Keratinocyte (primary cell): ENCODE measurements around the gene ZSWIM3.

Experiments used
- CTCF ChIP-seq, 3 experiments: IDR thresholded peaks in 1 of 3; conservative IDR thresholded peaks in 1 of 3; optimal IDR thresholded peaks in 1 of 3; 2 replicates in 2 of 3; 3 replicates in 1 of 3; pipeline versions ENCODE3 to v1.5.1; 2011; ENCODE audit warnings: low read length in 3 of 3, mild to moderate bottlenecking in 3 of 3, moderate library complexity in 2 of 3, control low read depth in 1 of 3, inconsistent platforms in 1 of 3; ENCODE audit not compliant: insufficient read depth in 2 of 3; ENCODE audit errors: extremely low read depth in 1 of 3
- EZH2 ChIP-seq: IDR thresholded peaks from one replicate; pipeline ENCODE4 v1.6.1; 2012; ENCODE audit warnings: inconsistent platforms, mild to moderate bottlenecking, low read length, moderate library complexity

GRCh38 chr20:45827030-45827652, 30.3 kb upstream of the ZSWIM3 start, which contains the start of gene TNNC2:
- no peak for TF ChIP-seq CTCF (optimal IDR thresholded peaks at IDR 0.05 in 1 of 3, IDR thresholded peaks at IDR 0.05 in 1 of 3, conservative IDR thresholded peaks at IDR 0.05 in 1 of 3; ENCODE audit: extremely low read depth in 1 of 3, insufficient read depth in 2 of 3, low read length in 3 of 3)
- no peak for TF ChIP-seq EZH2
